ENCODE results near the gene GNA12.

GRCh38 chr7:2823130-2823529 is 21.0 kb downstream of the GNA12 start:
- no peak for TF ChIP-seq TAF1 (IDR thresholded peaks at IDR 0.05; ENCODE audit: low read depth, low read length)
- TF ChIP-seq POLR2A (IDR thresholded peaks at IDR 0.05; ENCODE audit: low read depth, low read length): no peak
- no peak for TF ChIP-seq SPI1 (IDR thresholded peaks at IDR 0.05; ENCODE audit: low read depth, low read length)
- TF ChIP-seq POLR2AphosphoS5 (IDR thresholded peaks at IDR 0.05; ENCODE audit: low read depth, low read length): no peak
- no peak for TF ChIP-seq PAX5 (IDR thresholded peaks at IDR 0.05; ENCODE audit: insufficient read depth, low read length, severe bottlenecking)
- TF ChIP-seq POU2F2 (IDR thresholded peaks at IDR 0.05; ENCODE audit: low read depth, low read length): no peak

Data from GM12891 (cell line).